ENCODE data around the gene RUNX1.

The RUNX1 gene

DNA sequence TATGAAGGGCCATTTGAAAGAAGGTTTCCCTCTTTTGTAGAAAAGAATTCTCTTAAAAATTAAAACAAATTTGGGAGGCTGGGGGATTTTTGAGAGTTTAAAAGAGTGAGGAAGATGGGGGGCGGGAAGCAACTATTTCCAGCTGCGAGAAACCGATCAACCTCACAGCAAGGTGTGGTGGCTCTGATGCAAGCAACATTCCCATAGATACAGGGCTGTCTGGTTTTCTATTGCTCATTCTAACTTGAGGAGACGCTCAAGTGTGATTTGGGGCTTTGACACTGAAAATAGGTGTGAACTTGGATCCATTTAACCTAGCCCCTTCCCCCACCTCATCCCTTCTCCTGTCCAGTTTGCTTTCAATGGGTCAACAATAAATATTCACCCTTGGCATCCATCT, 7.2 kb downstream of the RUNX1 start:
- TF ChIP-seq, protein P1, sequence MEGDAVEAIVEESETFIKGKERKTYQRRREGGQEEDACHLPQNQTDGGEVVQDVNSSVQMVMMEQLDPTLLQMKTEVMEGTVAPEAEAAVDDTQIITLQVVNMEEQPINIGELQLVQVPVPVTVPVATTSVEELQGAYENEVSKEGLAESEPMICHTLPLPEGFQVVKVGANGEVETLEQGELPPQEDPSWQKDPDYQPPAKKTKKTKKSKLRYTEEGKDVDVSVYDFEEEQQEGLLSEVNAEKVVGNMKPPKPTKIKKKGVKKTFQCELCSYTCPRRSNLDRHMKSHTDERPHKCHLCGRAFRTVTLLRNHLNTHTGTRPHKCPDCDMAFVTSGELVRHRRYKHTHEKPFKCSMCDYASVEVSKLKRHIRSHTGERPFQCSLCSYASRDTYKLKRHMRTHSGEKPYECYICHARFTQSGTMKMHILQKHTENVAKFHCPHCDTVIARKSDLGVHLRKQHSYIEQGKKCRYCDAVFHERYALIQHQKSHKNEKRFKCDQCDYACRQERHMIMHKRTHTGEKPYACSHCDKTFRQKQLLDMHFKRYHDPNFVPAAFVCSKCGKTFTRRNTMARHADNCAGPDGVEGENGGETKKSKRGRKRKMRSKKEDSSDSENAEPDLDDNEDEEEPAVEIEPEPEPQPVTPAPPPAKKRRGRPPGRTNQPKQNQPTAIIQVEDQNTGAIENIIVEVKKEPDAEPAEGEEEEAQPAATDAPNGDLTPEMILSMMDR (IDR thresholded peaks at IDR 0.05; ENCODE audit: extremely low read depth, insufficient read depth, missing control alignments) = no peak
- in situ Hi-C loops (cut with MboI; ENCODE audit: low pct_unique_long_range_greater_than_20kb, low sequenced_read_pairs, unreplicated experiment) = loop anchor here (10.0 kb wide), 1 partner anchor 147 kb away; no protein-coding TSS in a partner anchor

DNA sequence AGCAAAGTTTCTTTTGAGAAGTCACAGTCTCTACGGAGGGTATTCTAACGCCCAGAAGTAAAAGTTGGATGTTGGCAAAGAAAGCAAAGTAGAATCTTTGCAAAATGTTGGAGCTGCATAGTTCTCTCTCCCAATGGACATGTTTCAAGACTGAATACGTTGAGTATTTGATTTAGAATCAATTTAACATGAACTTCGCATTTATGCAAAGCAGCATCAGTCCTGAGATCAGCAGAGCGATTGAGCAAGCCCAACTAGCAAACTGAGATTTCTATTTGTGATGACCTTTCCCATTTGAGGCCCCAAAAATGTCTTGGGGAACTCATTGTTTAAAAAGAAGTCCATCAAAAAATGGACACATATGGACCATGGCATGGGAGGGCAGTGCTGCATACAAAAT, 8.0 kb downstream of the RUNX1 start:
- TF ChIP-seq, protein P1 (IDR thresholded peaks at IDR 0.05; ENCODE audit: extremely low read depth, insufficient read depth, missing control alignments) = no peak
- in situ Hi-C loops (cut with MboI; ENCODE audit: low pct_unique_long_range_greater_than_20kb, low sequenced_read_pairs, unreplicated experiment) = loop anchor here (10.0 kb wide), 1 partner anchor 146 kb away; no protein-coding TSS in a partner anchor

More for the DNA sequence above, 7.2 kb downstream of the RUNX1 start:
- DNase-seq (ENCODE audit: low spot score) = no peak

GRCh38 chr21:35039595-35040289, 9.4 kb downstream of the RUNX1 start:
- in situ Hi-C loops (cut with MboI; ENCODE audit: low pct_unique_long_range_greater_than_20kb, low sequenced_read_pairs, unreplicated experiment) = loop anchor here (10.0 kb wide), 1 partner anchor 145 kb away; no protein-coding TSS in a partner anchor
- TF ChIP-seq, protein P1 (IDR thresholded peaks at IDR 0.05; ENCODE audit: extremely low read depth, insufficient read depth, missing control alignments) = no peak
- no peak for DNase-seq (ENCODE audit: low spot score)

More for the DNA sequence above, 8.0 kb downstream of the RUNX1 start:
- no peak for DNase-seq (ENCODE audit: low spot score)

DNA sequence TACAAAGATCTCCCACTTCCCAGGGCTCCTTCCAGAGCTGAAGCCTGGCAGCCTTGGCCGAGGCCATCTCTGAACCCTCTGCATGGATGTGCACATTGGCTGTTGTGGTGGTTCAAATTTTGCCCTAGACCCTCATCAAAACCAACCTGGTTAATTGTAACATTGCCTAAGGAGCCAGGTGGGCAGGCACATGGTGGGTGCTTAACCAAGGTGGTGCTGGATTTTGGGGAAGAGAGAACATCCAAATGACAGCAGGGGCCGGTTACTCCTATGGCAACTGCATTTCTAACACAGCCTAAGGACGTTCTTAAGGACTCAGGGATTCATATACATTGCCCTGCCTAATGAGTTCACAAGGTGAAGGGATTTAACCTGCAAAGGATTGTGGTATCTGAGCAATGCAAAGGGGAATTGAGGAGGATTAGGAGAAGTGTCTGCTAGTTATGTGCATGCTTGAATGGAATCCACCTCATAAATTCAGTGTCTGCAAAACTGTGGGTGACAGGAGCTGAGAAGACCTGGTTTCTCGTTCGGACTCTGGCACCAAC, 10.3 kb downstream of the RUNX1 start:
- TF ChIP-seq, protein P1 (IDR thresholded peaks at IDR 0.05; ENCODE audit: extremely low read depth, insufficient read depth, missing control alignments) = no peak
- DNase-seq (ENCODE audit: low spot score) = no peak
- in situ Hi-C loops (cut with MboI; ENCODE audit: low pct_unique_long_range_greater_than_20kb, low sequenced_read_pairs, unreplicated experiment) = no loop called here

DNA sequence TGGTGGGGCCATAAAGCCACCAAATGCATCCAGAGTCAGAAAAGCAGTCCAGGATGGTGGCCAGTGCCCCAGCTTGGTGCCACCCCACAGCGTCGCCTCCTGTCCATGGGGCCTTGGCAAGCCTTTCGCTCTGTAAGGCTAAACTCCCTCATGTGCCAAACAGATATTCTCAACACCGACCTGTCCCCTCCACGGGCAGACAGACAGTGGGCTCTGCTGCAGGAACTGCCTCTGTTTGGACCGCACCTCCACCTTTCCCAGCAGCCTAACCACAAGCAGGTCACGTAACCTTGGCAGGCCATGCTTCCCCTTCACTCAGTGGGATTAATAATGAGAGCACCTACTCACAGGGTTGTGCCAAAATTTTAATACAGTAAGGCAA, 11.7 kb downstream of the RUNX1 start:
- TF ChIP-seq, protein P1 (IDR thresholded peaks at IDR 0.05; ENCODE audit: extremely low read depth, insufficient read depth, missing control alignments) = no peak
- DNase-seq (ENCODE audit: low spot score) = no peak
- in situ Hi-C loops (cut with MboI; ENCODE audit: low pct_unique_long_range_greater_than_20kb, low sequenced_read_pairs, unreplicated experiment) = no loop called here

DNA sequence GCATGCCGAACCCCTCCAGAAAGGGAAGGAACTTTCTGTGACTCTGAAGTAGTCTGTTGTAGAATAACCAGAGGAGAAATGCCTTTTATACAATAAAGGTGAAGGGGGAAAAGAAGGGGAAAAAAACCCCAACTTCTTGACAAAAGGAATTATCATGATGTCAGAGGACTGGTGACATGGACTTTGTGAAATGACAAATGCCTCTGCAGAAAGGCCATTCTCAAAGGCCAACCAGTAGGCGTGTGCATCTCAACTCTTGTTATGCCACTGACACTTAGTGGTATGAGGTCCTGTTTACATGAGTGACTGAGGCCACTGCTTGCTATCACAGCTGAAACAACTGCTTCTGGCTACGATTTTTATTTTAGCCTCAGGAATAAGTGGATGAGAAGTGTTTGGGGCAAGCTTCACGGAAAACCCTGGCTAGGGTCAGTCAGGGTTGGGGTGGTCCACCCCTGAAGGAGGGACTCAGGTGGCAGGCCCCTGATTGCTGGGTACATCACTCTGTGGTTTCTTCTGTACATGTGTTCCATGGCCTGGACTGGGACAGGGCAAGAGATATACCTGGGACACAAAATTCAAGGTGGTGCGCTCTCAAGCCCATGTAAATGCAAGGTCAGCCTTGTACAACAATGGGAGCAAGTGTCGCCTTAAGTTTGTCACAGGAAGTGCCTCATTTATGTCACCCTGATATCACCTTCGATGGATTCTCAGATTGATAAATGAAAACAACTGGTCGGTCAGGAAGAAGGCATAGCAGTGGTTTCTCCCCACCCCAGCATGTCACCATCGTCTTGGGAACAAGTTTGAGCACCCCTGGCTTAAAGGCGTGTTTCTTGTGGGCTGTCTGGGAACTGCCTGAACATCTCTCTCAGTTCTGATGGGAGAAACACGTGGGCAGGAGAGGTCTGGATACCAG, 12.4 kb downstream of the RUNX1 start:
- in situ Hi-C loops (cut with MboI; ENCODE audit: low pct_unique_long_range_greater_than_20kb, low sequenced_read_pairs, unreplicated experiment) = no loop called here
- TF ChIP-seq, protein P1 (IDR thresholded peaks at IDR 0.05; ENCODE audit: extremely low read depth, insufficient read depth, missing control alignments) = no peak
- no peak for DNase-seq (ENCODE audit: low spot score)
